SK-N-MC (cell line): ENCODE results near the gene MACROD2.

Experiments used
- EZH2 ChIP-seq: fragments of 200-600 bp; sonication (generic); IDR thresholded peaks from one replicate; pipeline ENCODE4 v1.6.1; 2017; ENCODE audit warnings: antibody characterized with exemption
- POLR2AphosphoS5 ChIP-seq: IDR thresholded peaks from 2 replicates; pipeline ENCODE4 v1.6.1; 2012; ENCODE audit warnings: mild to moderate bottlenecking, low read depth, low read length, borderline replicate concordance

DNA sequence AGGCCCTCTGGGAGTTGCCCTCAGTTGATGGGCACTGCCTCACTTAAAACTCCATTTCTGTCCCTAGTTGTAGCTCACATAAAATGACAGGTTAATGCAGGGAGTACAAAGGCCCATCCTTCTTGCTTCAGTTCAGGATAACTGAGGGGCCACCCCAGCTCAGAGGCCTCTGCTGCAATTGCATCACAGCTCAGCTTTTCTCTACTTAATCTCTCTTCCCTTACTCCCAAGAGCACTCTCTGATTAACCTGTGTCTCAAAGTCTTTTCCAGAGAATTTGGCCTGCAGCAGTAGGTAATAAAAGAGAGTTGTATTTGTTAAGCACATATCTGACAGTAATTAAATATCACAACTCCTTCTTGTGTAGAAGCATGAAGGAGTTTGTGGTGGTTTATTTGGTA is 383.0 kb downstream of the MACROD2 start:
- TF ChIP-seq POLR2AphosphoS5 (no peak), EZH2 (no peak)
